HG03175 (cell line): ENCODE measurements around the gene CKMT1A.
"Not testable (repeated sequence)": the region's sequence is repeated elsewhere in the genome, so short reads cannot be mapped to it uniquely, and the experiment has no call there.

Source experiments
- ATAC-seq: cut with Tn5 transposase; IDR thresholded peaks from one replicate; pipeline ENCODE4 v1.9.1; 2021; ENCODE audit warnings: mild to moderate bottlenecking, moderate library complexity; ENCODE audit not compliant: unreplicated experiment

Gene CKMT1A

DNA sequence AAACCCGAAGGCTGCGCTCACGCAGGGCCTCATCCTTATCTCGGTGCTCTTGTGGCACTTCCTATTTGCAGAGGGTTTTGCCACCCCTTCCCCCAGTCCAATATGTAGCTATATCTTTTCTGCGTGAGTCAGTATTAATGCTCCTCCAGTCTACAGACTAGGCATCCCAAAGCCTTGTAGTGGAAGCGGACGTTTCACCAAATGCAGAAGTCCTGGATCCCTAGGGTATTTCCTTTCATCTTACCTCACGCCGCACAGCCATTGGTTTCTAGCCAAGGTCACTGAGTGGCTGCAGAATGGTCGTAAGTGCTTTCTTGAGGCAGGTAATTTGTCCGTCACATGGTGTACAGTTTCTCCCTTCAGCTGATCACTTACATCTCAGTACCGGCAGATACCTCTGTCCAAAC lies 53.2 kb downstream of the CKMT1A start:
- ATAC-seq = not testable (repeated sequence)

DNA sequence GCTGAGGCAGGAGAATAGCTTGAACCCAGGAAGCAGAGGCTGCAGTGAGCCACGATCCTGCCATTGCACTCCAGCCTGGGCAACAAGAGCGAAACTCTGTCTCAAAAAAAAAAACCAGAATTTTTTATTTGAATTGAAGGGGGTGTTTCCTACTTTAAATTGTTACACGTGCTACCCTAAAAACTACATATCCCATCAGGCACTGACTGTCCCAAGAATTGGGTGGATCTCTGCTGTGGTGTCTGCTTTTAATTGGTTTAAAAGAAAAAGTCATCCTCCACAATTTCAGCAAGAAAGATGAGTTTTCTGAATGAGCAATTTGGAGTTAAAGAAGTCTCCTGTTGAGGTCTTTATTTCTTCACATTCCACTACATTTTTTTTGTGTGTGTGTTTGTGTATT lies 54.7 kb downstream of the CKMT1A start:
- ATAC-seq = no peak
